SK-N-SH (cell line): Measurements from ENCODE around the gene SLC2A14. TPM values are rescaled to one million over a fixed set of nuclear protein-coding genes. Genes with fewer than 3 reads are reported as not detected.

Experiments
- CTCF ChIA-PET: fragments of 300-600, 350-600 bp; formaldehyde crosslinking; extraction: SDS; loops from one replicate; lab custom pipeline; 2021; lab: Yijun Ruan, JAX
- POLR2A ChIA-PET: fragments of 350-600 bp; sonication (Branson Sonifier 250); formaldehyde crosslinking; extraction: SDS; loops from one replicate; lab custom pipeline; 2020; ENCODE audit warnings: antibody characterized with exemption, inconsistent platforms; lab: Yijun Ruan, JAX
- DNase-seq: peaks from one replicate; pipeline ENCODE4 v3.0.0; 2012
- H2AFZ ChIP-seq: fragments of 200-600 bp; sonication (generic); 2 replicates; pipeline ENCODE4 v1.8.1; 2016; ENCODE audit warnings: antibody characterized with exemption, mild to moderate bottlenecking, low read depth
- H3F3A ChIP-seq: fragments of 200-600 bp; sonication (generic); replicated peaks from 2 replicates; pipeline ENCODE3; 2016; ENCODE audit warnings: antibody characterized with exemption, mild to moderate bottlenecking; ENCODE audit not compliant: insufficient read depth
- H3K27ac ChIP-seq, 2 experiments: fragments of 200-500 bp in 1 of 2; fragments of 200-600 bp in 1 of 2; sonication (Bioruptor generic) in 1 of 2; sonication (generic), shearing (Covaris generic) in 1 of 2; 2 replicates each; pipeline versions ENCODE4 v1.5.1 to v1.6.1; 2014 to 2016; ENCODE audit warnings: low read depth in 2 of 2, inconsistent platforms in 1 of 2, low read length in 1 of 2, mild to moderate bottlenecking in 1 of 2, mixed read lengths in 1 of 2
- H3K27me3 ChIP-seq: fragments of 200-600 bp; sonication (generic), shearing (Covaris generic); 2 replicates; pipeline ENCODE4 v1.6.1; 2016; ENCODE audit warnings: mixed run types; ENCODE audit not compliant: insufficient read depth
- H3K36me3 ChIP-seq, 2 experiments: fragments of 200-500 bp in 1 of 2; fragments of 200-600 bp in 1 of 2; sonication (Bioruptor generic) in 1 of 2; sonication (generic) in 1 of 2; replicated peaks in 1 of 2; 2 replicates each; pipeline versions ENCODE3 to v1.5.1; 2014 to 2016; ENCODE audit warnings: low read length in 1 of 2, mild to moderate bottlenecking in 1 of 2; ENCODE audit not compliant: insufficient read depth in 2 of 2, control insufficient read depth in 1 of 2
- H3K4me1 ChIP-seq, 2 experiments: fragments of 200-500 bp in 1 of 2; fragments of 200-600 bp in 1 of 2; sonication (Bioruptor generic) in 1 of 2; sonication (generic), shearing (Covaris generic) in 1 of 2; 2 replicates each; pipeline versions ENCODE4 v1.5.1 to v1.6.1; 2014 to 2016; ENCODE audit warnings: low read depth in 1 of 2, low read length in 1 of 2, mixed run types in 1 of 2; ENCODE audit not compliant: insufficient read depth in 2 of 2, control insufficient read depth in 1 of 2
- H3K4me2 ChIP-seq: fragments of 200-600 bp; sonication (generic), shearing (Covaris generic); 2 replicates; pipeline ENCODE4 v1.6.1; 2017; ENCODE audit warnings: mixed run types
- H3K4me3 ChIP-seq, 2 experiments: fragments of 200-500 bp in 1 of 2; fragments of 200-600 bp in 1 of 2; sonication (Bioruptor generic) in 1 of 2; sonication (generic), shearing (Covaris generic) in 1 of 2; 2 replicates each; pipeline versions ENCODE4 v1.5.1 to v1.8.1; 2014 to 2016; ENCODE audit warnings: low read depth in 2 of 2, inconsistent platforms in 1 of 2, low read length in 1 of 2, mild to moderate bottlenecking in 1 of 2, mixed read lengths in 1 of 2, moderate library complexity in 1 of 2
- H3K79me2 ChIP-seq: fragments of 200-600 bp; sonication (generic); 2 replicates; pipeline ENCODE4 v1.8.1; 2017; ENCODE audit warnings: mild to moderate bottlenecking; ENCODE audit not compliant: insufficient read depth
- H3K9ac ChIP-seq: fragments of 200-600 bp; sonication (generic); 2 replicates; pipeline ENCODE4 v1.6.1; 2017; ENCODE audit warnings: mixed run types
- H3K9me2 ChIP-seq: fragments of 200-600 bp; sonication (generic); 2 replicates; pipeline ENCODE4 v1.6.1; 2017; ENCODE audit warnings: mixed run types
- H3K9me3 ChIP-seq: fragments of 200-600 bp; sonication (generic); 2 replicates; pipeline ENCODE4 v1.6.1; 2017; ENCODE audit warnings: mixed run types, mild to moderate bottlenecking, moderate library complexity
- H4K20me1 ChIP-seq: fragments of 200-600 bp; sonication (generic); 2 replicates; pipeline ENCODE4 v1.6.1; 2017; ENCODE audit warnings: mild to moderate bottlenecking, mixed run types; ENCODE audit not compliant: insufficient read depth
- CTCF ChIP-seq: fragments of 200-600 bp; sonication (generic); IDR thresholded peaks from 2 replicates; pipeline ENCODE4 v1.6.1; 2017; ENCODE audit warnings: antibody characterized with exemption, mild to moderate bottlenecking, moderate library complexity
- FOSL2 ChIP-seq: IDR thresholded peaks from 2 replicates; pipeline ENCODE4 v1.4.0; 2012; ENCODE audit warnings: low read depth, mild to moderate bottlenecking, moderate library complexity, borderline replicate concordance
- FOXJ3 ChIP-seq: sonication (generic); formaldehyde crosslinking; IDR thresholded peaks from 2 replicates; pipeline ENCODE4 v1.5.1; 2020; ENCODE audit warnings: mild to moderate bottlenecking, missing genetic modification reagents
- JUND ChIP-seq: IDR thresholded peaks from 2 replicates; pipeline ENCODE4 v1.4.0; 2012
- MEF2A ChIP-seq: IDR thresholded peaks from 2 replicates; pipeline ENCODE4 v1.4.0; 2012; ENCODE audit warnings: low read depth, borderline replicate concordance
- NFIC ChIP-seq: IDR thresholded peaks from 2 replicates; pipeline ENCODE4 v1.4.0; 2012; ENCODE audit warnings: borderline replicate concordance
- NRF1 ChIP-seq: IDR thresholded peaks from 2 replicates; pipeline ENCODE4 v1.6.1; 2012; ENCODE audit warnings: low read depth, mild to moderate bottlenecking, low read length
- POLR2AphosphoS5 ChIP-seq: IDR thresholded peaks from 2 replicates; pipeline ENCODE4 v1.6.1; 2012; ENCODE audit warnings: low read depth, low read length
- REST ChIP-seq: IDR thresholded peaks from 2 replicates; pipeline ENCODE4 v1.6.1; 2012; ENCODE audit warnings: mild to moderate bottlenecking, low read depth, low read length, moderate library complexity
- RFX5 ChIP-seq: IDR thresholded peaks from 2 replicates; pipeline ENCODE4 v1.6.1; 2012; ENCODE audit warnings: mild to moderate bottlenecking, improper control_type of control experiment, low read length
- RXRA ChIP-seq: IDR thresholded peaks from 2 replicates; pipeline ENCODE4 v1.4.0; 2012; ENCODE audit warnings: low read depth, mild to moderate bottlenecking, borderline replicate concordance
- TAF1 ChIP-seq: IDR thresholded peaks from 2 replicates; pipeline ENCODE4 v1.6.1; 2012; ENCODE audit warnings: low read depth, mild to moderate bottlenecking, low read length, moderate library complexity, borderline replicate concordance
- TCF12 ChIP-seq: IDR thresholded peaks from 2 replicates; pipeline ENCODE4 v1.4.0; 2012
- USF1 ChIP-seq: IDR thresholded peaks from 2 replicates; pipeline ENCODE4 v1.4.0; 2012; ENCODE audit warnings: low read depth, borderline replicate concordance
- USF2 ChIP-seq: fragments of 150-350 bp; IDR thresholded peaks from 2 replicates; pipeline ENCODE4 v1.6.1; 2017; ENCODE audit warnings: antibody characterized with exemption, low read length, low read depth, borderline replicate concordance
- ZBTB33 ChIP-seq: IDR thresholded peaks from 2 replicates; pipeline ENCODE4 v1.4.0; 2012; ENCODE audit warnings: low read depth, borderline replicate concordance
- WGBS: methylation state at CpG from one replicate; pipeline ENCODE4 v1.1.6; 2017; ENCODE audit warnings: low lambda C conversion rate; 5-methylcytosine and 5-hydroxymethylcytosine counted together
- polyA plus RNA-seq, 3 experiments: library from polyadenylated mRNA; depleted of rRNA; stranded (reverse); fragments of >200 nt; gene quantifications; 2 replicates each; pipeline ENCODE4 v1.2.3, GENCODE V29; 2012

The SLC2A14 gene
- polyA plus RNA-seq, 1 of the 3 experiments (the other 2 are of a cell fraction), result 0.39 TPM

- H3K9me3 ChIP-seq, result no peaks in the 10 kb centered on the region
- 42% methylated on average over 4 of the region's 4 CpGs for WGBS
- CTCF ChIA-PET, result no interaction called here
- H3K9ac ChIP-seq, result no peak overlapping the region
- H3K9me2 ChIP-seq, result no peaks in the 10 kb centered on the region
- no peaks in the 10 kb centered on the region for H4K20me1 ChIP-seq
- H3K4me2 ChIP-seq, result no peak overlapping the region
- POLR2A ChIA-PET, result no interaction called here
- no peaks in the 10 kb centered on the region for H3K4me1 ChIP-seq
- H3K27me3 ChIP-seq, result peaks cover 14% of the 10 kb centered on the region; the same call in 1 of the 2 replicates
- H3K4me3 ChIP-seq, result no peak overlapping the region
- no peak for DNase-seq
- no peak overlapping the region for H2AFZ ChIP-seq
- no peaks in the 10 kb centered on the region for H3K79me2 ChIP-seq
- no peaks in the 10 kb centered on the region for H3K36me3 ChIP-seq
- 0 out of 4 replicates have a peak overlapping the region, but pooled peaks of 1 of the 2 experiments have one; percentile 15 for H3K27ac ChIP-seq
- peaks cover 10% of the 10 kb centered on the region for H3F3A ChIP-seq
- TF ChIP-seq TCF12 (peak; percentile 45), MEF2A (no peak), RXRA (no peak), NRF1 (no peak), USF1 (no peak), JUND (peak; percentile 7; the same call in 1 of the 2 replicates), FOSL2 (peak; percentile 7; the same call in 1 of the 2 replicates), REST (no peak), USF2 (no peak), RFX5 (no peak), TAF1 (no peak), CTCF (no peak), NFIC (no peak), FOXJ3 (CRISPR knock-in tag) (no peak), POLR2AphosphoS5 (no peak), ZBTB33 (no peak)
These were observed 3.6 kb downstream of the SLC2A14 start for GRCh38 chr12:7869137-7869536.
